HL-60 (cell line): ENCODE measurements around the gene EFNA2.

Source experiments
- DNase-seq, 2 experiments: peaks; one replicate each; pipeline ENCODE4 v3.0.0-alpha.2; 2010 to 2020; ENCODE audit warnings: low read depth in 1 of 2, low spot score in 1 of 2
- H3K27ac ChIP-seq: fragments of 250-450 bp; sonication (Bioruptor Pico); replicated peaks from 2 replicates; pipeline ENCODE4 v1.5.1; 2020; ENCODE audit warnings: mild to moderate bottlenecking, moderate library complexity
- H3K27me3 ChIP-seq: fragments of 250-450 bp; sonication (Bioruptor Pico); 2 replicates; pipeline ENCODE4 v1.5.1; 2021; ENCODE audit warnings: mild to moderate bottlenecking, moderate library complexity; ENCODE audit not compliant: insufficient read depth, poor library complexity, severe bottlenecking
- H3K4me3 ChIP-seq: replicated peaks from 2 replicates; pipeline ENCODE4 v1.5.1; 2011; ENCODE audit warnings: mild to moderate bottlenecking, control low read depth, low read length; ENCODE audit not compliant: insufficient read depth
- GABPA ChIP-seq: IDR thresholded peaks from 2 replicates; pipeline ENCODE4 v1.6.1; 2012; ENCODE audit warnings: low read depth
- POLR2AphosphoS5 ChIP-seq: IDR thresholded peaks from 2 replicates; pipeline ENCODE4 v1.6.1; 2012; ENCODE audit warnings: low read depth
- SPI1 ChIP-seq: IDR thresholded peaks from 2 replicates; pipeline ENCODE4 v1.6.1; 2012; ENCODE audit warnings: low read depth, mild to moderate bottlenecking, borderline replicate concordance
- TF ChIP-seq, protein P1 (sequence below): IDR thresholded peaks from 2 replicates; pipeline ENCODE4 v1.6.1; 2012; ENCODE audit warnings: low read depth; ENCODE audit not compliant: insufficient replicate concordance
- TF ChIP-seq, protein P2 (sequence below): IDR thresholded peaks from one replicate; pipeline ENCODE4 v1.5.1; 2011; ENCODE audit warnings: low read length, control low read depth, inconsistent platforms; ENCODE audit not compliant: insufficient read depth

The EFNA2 gene

GRCh38 chr19:1237754-1238368 is 47.8 kb upstream of the EFNA2 start, which contains the start of gene CBARP:
CBARP (minus strand) TSS chr19:1238005; CDS start chr19:1236100, 1,905 bp downstream.
- Histone ChIP-seq H3K27me3 (peaks cover 21% of the 10 kb centered on the region), H3K4me3 (peak within 1 kb of the TSS; percentile 51), H3K27ac (no peak within 1 kb of the TSS)
- TF ChIP-seq POLR2AphosphoS5 (no peak), GABPA (no peak), SPI1 (no peak)
- TF ChIP-seq, protein P1, sequence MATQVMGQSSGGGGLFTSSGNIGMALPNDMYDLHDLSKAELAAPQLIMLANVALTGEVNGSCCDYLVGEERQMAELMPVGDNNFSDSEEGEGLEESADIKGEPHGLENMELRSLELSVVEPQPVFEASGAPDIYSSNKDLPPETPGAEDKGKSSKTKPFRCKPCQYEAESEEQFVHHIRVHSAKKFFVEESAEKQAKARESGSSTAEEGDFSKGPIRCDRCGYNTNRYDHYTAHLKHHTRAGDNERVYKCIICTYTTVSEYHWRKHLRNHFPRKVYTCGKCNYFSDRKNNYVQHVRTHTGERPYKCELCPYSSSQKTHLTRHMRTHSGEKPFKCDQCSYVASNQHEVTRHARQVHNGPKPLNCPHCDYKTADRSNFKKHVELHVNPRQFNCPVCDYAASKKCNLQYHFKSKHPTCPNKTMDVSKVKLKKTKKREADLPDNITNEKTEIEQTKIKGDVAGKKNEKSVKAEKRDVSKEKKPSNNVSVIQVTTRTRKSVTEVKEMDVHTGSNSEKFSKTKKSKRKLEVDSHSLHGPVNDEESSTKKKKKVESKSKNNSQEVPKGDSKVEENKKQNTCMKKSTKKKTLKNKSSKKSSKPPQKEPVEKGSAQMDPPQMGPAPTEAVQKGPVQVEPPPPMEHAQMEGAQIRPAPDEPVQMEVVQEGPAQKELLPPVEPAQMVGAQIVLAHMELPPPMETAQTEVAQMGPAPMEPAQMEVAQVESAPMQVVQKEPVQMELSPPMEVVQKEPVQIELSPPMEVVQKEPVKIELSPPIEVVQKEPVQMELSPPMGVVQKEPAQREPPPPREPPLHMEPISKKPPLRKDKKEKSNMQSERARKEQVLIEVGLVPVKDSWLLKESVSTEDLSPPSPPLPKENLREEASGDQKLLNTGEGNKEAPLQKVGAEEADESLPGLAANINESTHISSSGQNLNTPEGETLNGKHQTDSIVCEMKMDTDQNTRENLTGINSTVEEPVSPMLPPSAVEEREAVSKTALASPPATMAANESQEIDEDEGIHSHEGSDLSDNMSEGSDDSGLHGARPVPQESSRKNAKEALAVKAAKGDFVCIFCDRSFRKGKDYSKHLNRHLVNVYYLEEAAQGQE, result no peak
- TF ChIP-seq, protein P2, sequence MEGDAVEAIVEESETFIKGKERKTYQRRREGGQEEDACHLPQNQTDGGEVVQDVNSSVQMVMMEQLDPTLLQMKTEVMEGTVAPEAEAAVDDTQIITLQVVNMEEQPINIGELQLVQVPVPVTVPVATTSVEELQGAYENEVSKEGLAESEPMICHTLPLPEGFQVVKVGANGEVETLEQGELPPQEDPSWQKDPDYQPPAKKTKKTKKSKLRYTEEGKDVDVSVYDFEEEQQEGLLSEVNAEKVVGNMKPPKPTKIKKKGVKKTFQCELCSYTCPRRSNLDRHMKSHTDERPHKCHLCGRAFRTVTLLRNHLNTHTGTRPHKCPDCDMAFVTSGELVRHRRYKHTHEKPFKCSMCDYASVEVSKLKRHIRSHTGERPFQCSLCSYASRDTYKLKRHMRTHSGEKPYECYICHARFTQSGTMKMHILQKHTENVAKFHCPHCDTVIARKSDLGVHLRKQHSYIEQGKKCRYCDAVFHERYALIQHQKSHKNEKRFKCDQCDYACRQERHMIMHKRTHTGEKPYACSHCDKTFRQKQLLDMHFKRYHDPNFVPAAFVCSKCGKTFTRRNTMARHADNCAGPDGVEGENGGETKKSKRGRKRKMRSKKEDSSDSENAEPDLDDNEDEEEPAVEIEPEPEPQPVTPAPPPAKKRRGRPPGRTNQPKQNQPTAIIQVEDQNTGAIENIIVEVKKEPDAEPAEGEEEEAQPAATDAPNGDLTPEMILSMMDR, result no peak
- no peak for DNase-seq

- Histone ChIP-seq H3K4me3 (peak overlapping the region; percentile 51; the same call in 1 of the 2 replicates), H3K27ac (no peak overlapping the region), H3K27me3 (peaks cover 21% of the 10 kb centered on the region)
- no peak for TF ChIP-seq GABPA
- TF ChIP-seq, protein P1, result no peak
- TF ChIP-seq, protein P2, result no peak
- TF ChIP-seq SPI1, result no peak
- TF ChIP-seq POLR2AphosphoS5, result no peak
- DNase-seq, result no peak
Observed at GRCh38 chr19:1238369-1239303, 47.0 kb upstream of the EFNA2 start.

- Histone ChIP-seq H3K27me3 (peaks cover 21% of the 10 kb centered on the region), H3K27ac (no peak overlapping the region), H3K4me3 (no peak overlapping the region)
- no peak for DNase-seq
- TF ChIP-seq SPI1, result no peak
- no peak for TF ChIP-seq POLR2AphosphoS5
- TF ChIP-seq, protein P2, result no peak
- no peak for TF ChIP-seq GABPA
- TF ChIP-seq, protein P1, result no peak
Observed at GRCh38 chr19:1239420-1239795, 46.3 kb upstream of the EFNA2 start.
